ENCODE data around the gene ACTN1.
"Not testable (repeated sequence)": the region's sequence is repeated elsewhere in the genome, so short reads cannot be mapped to it uniquely, and the experiment has no call there.

ACTN1 gene

GRCh38 chr14:68979021-68979721 lies at the start of gene ACTN1:
ACTN1 (minus strand) TSS chr14:68979302; CDS start chr14:68979056, 246 bp downstream.
- DNase-seq (ENCODE audit: low spot score): peak; percentile 92

- DNase-seq (ENCODE audit: low spot score): no peak
Measured at GRCh38 chr14:69027242-69027913, 48.3 kb upstream of the ACTN1 start.

- no peak for DNase-seq (ENCODE audit: low spot score)
Measured at GRCh38 chr14:69023035-69023434, 43.9 kb upstream of the ACTN1 start.

GRCh38 chr14:69022093-69022492 lies 43.0 kb upstream of the ACTN1 start:
- DNase-seq (ENCODE audit: low spot score): not testable (repeated sequence)

- DNase-seq (ENCODE audit: low spot score): no peak
Measured at GRCh38 chr14:69017706-69018105, 38.6 kb upstream of the ACTN1 start.

- no peak for DNase-seq (ENCODE audit: low spot score)
Measured at GRCh38 chr14:69014829-69015259, 35.7 kb upstream of the ACTN1 start.

GRCh38 chr14:69013943-69014782 lies 35.1 kb upstream of the ACTN1 start:
- no peak for DNase-seq (ENCODE audit: low spot score)

- DNase-seq (ENCODE audit: low spot score): no peak
Measured at GRCh38 chr14:69012256-69012953, 33.3 kb upstream of the ACTN1 start.

- DNase-seq (ENCODE audit: low spot score): no peak
Measured at GRCh38 chr14:69010648-69011047, 31.5 kb upstream of the ACTN1 start.

GRCh38 chr14:69008421-69008884 lies 29.4 kb upstream of the ACTN1 start:
- DNase-seq (ENCODE audit: low spot score): no peak

GRCh38 chr14:69006346-69006745 lies 27.2 kb upstream of the ACTN1 start:
- no peak for DNase-seq (ENCODE audit: low spot score)

- DNase-seq (ENCODE audit: low spot score): peak; percentile 21
Measured at GRCh38 chr14:69005432-69006148, 26.5 kb upstream of the ACTN1 start.

GRCh38 chr14:69004731-69005431 lies 25.8 kb upstream of the ACTN1 start:
- DNase-seq (ENCODE audit: low spot score): no peak

- no peak for DNase-seq (ENCODE audit: low spot score)
Measured at GRCh38 chr14:69003626-69004025, 24.5 kb upstream of the ACTN1 start.

GRCh38 chr14:69002069-69002468 lies 23.0 kb upstream of the ACTN1 start:
- DNase-seq (ENCODE audit: low spot score): no peak

GRCh38 chr14:69001375-69001774 lies 22.3 kb upstream of the ACTN1 start:
- DNase-seq (ENCODE audit: low spot score): no peak

- no peak for DNase-seq (ENCODE audit: low spot score)
Measured at GRCh38 chr14:68998062-68998461, 19.0 kb upstream of the ACTN1 start.

GRCh38 chr14:68995731-68996130 lies 16.6 kb upstream of the ACTN1 start:
- DNase-seq (ENCODE audit: low spot score): no peak

GRCh38 chr14:68994056-68994455 lies 15.0 kb upstream of the ACTN1 start:
- no peak for DNase-seq (ENCODE audit: low spot score)

- DNase-seq (ENCODE audit: low spot score): no peak
Measured at GRCh38 chr14:68987653-68988036, 8.5 kb upstream of the ACTN1 start.

Measured in Ammon's horn (tissue), 1 donor.